Nephron (organoid): ENCODE measurements around the gene ZSWIM4.

Source experiments
- H3K27ac Mint-ChIP-seq, 3 experiments: 2 replicates each; pipeline ENCODE4 v1.8.0; 2020; ENCODE audit warnings: mixed read lengths in 3 of 3, mild to moderate bottlenecking in 2 of 3, moderate library complexity in 1 of 3
- H3K27me3 Mint-ChIP-seq: 2 replicates; pipeline ENCODE4 v1.8.0; 2021; ENCODE audit warnings: low read depth, mild to moderate bottlenecking, moderate library complexity, mixed read lengths
- H3K36me3 Mint-ChIP-seq: 2 replicates; pipeline ENCODE4 v1.8.0; 2020; ENCODE audit warnings: low read depth, mixed read lengths
- H3K4me1 Mint-ChIP-seq: 2 replicates; pipeline ENCODE4 v1.8.0; 2020; ENCODE audit warnings: mixed read lengths
- H3K4me3 Mint-ChIP-seq, 3 experiments: 2 replicates each; pipeline ENCODE4 v1.8.0; 2020; ENCODE audit warnings: mild to moderate bottlenecking in 3 of 3, mixed read lengths in 3 of 3, moderate library complexity in 2 of 3
- H3K9me3 Mint-ChIP-seq: 2 replicates; pipeline ENCODE4 v1.8.0; 2020; ENCODE audit warnings: mixed read lengths
- CTCF ChIP-seq, 3 experiments: fragments of 200-600 bp; sonication (generic); IDR thresholded peaks; one replicate each; pipeline ENCODE4 v1.5.0; 2021; ENCODE audit warnings: antibody characterized with exemption in 3 of 3; ENCODE audit not compliant: unreplicated experiment in 3 of 3

The ZSWIM4 gene

GRCh38 chr19:13872695-13873389 lies 77.6 kb downstream of the ZSWIM4 start:
- H3K4me1 Mint-ChIP-seq = peaks cover 46% of the 10 kb centered on the region
- peak overlapping the region; percentile 83 to 89 (median 88) for H3K4me3 Mint-ChIP-seq
- H3K9me3 Mint-ChIP-seq = no peaks in the 10 kb centered on the region
- peak overlapping the region; percentile 44 to 94 (median 90) for H3K27ac Mint-ChIP-seq
- H3K27me3 Mint-ChIP-seq = no peaks in the 10 kb centered on the region
- H3K36me3 Mint-ChIP-seq = no peaks in the 10 kb centered on the region
- peak in 1 of 3 experiments; percentile 12 for TF ChIP-seq CTCF (IDR thresholded peaks at IDR 0.05; ENCODE audit: unreplicated experiment in 3 of 3)

- Mint-ChIP-seq H3K27ac (peak overlapping the region; percentile 69 to 84 (median 69)), H3K9me3 (no peaks in the 10 kb centered on the region), H3K4me3 (peak overlapping the region; percentile 59 to 81 (median 64)), H3K36me3 (no peaks in the 10 kb centered on the region), H3K27me3 (no peaks in the 10 kb centered on the region), H3K4me1 (peaks cover 36% of the 10 kb centered on the region)
- TF ChIP-seq CTCF (IDR thresholded peaks at IDR 0.05; ENCODE audit: unreplicated experiment in 3 of 3) = no peak
Observed at GRCh38 chr19:13873834-13874515, 78.7 kb downstream of the ZSWIM4 start.

GRCh38 chr19:13875824-13876223 lies 80.6 kb downstream of the ZSWIM4 start:
- no peaks in the 10 kb centered on the region for H3K27me3 Mint-ChIP-seq

GRCh38 chr19:13876834-13877233 lies 81.6 kb downstream of the ZSWIM4 start, which contains the start of gene NANOS3:
Gene NANOS3 (plus strand): TSS chr19:13877134. CDS start chr19:13877249, 115 bp downstream.
- no peaks in the 10 kb centered on the region for H3K9me3 Mint-ChIP-seq
- H3K4me1 Mint-ChIP-seq = peaks cover 32% of the 10 kb centered on the region
- H3K27me3 Mint-ChIP-seq = no peaks in the 10 kb centered on the region
- no peak for TF ChIP-seq CTCF (IDR thresholded peaks at IDR 0.05; ENCODE audit: unreplicated experiment in 3 of 3)
- H3K36me3 Mint-ChIP-seq = no peaks in the 10 kb centered on the region
- no peak within 1 kb of the TSS for H3K4me3 Mint-ChIP-seq
- no peak within 1 kb of the TSS for H3K27ac Mint-ChIP-seq

More at GRCh38 chr19:13875824-13876223, 80.6 kb downstream of the ZSWIM4 start:
- TF ChIP-seq CTCF (IDR thresholded peaks at IDR 0.05; ENCODE audit: unreplicated experiment in 3 of 3) = no peak
- Mint-ChIP-seq H3K9me3 (no peaks in the 10 kb centered on the region), H3K4me1 (peaks cover 30% of the 10 kb centered on the region), H3K36me3 (no peaks in the 10 kb centered on the region), H3K27ac (no peak overlapping the region), H3K4me3 (no peak overlapping the region)

GRCh38 chr19:13877303-13877702 lies 82.1 kb downstream of the ZSWIM4 start:
- peaks cover 36% of the 10 kb centered on the region for H3K4me1 Mint-ChIP-seq
- no peak overlapping the region for H3K27ac Mint-ChIP-seq
- H3K9me3 Mint-ChIP-seq = no peaks in the 10 kb centered on the region
- no peaks in the 10 kb centered on the region for H3K27me3 Mint-ChIP-seq
- H3K4me3 Mint-ChIP-seq = no peak overlapping the region
- H3K36me3 Mint-ChIP-seq = no peaks in the 10 kb centered on the region
- TF ChIP-seq CTCF (IDR thresholded peaks at IDR 0.05; ENCODE audit: unreplicated experiment in 3 of 3) = no peak
